NCI-H2107 (cell line): ENCODE measurements around the gene DNAJC5.

Experiments
- DNase-seq: peaks from one replicate; lab custom pipeline; 2025; lab: John Stamatoyannopoulos, UW

Gene DNAJC5

GRCh38 chr20:63941282-63942081 is 46.6 kb downstream of the DNAJC5 start:
- no peak for DNase-seq

- DNase-seq = no peak
Observed at GRCh38 chr20:63942250-63942951, 47.5 kb downstream of the DNAJC5 start.

GRCh38 chr20:63942969-63943807 is 48.3 kb downstream of the DNAJC5 start:
- no peak for DNase-seq

GRCh38 chr20:63943808-63944077 is 48.8 kb downstream of the DNAJC5 start:
- no peak for DNase-seq

- no peak for DNase-seq
Observed at GRCh38 chr20:63944078-63944941, 49.4 kb downstream of the DNAJC5 start.

- no peak for DNase-seq
Observed at GRCh38 chr20:63945031-63945658, 50.2 kb downstream of the DNAJC5 start.

GRCh38 chr20:63945921-63946920 is 51.3 kb downstream of the DNAJC5 start:
- no peak for DNase-seq

- DNase-seq = no peak
Observed at GRCh38 chr20:63946986-63947637, 52.2 kb downstream of the DNAJC5 start.

- DNase-seq = no peak
Observed at GRCh38 chr20:63947638-63948456, 52.9 kb downstream of the DNAJC5 start.

GRCh38 chr20:63950701-63951397 is 55.9 kb downstream of the DNAJC5 start:
- no peak for DNase-seq

- no peak for DNase-seq
Observed at GRCh38 chr20:63951398-63952209, 56.7 kb downstream of the DNAJC5 start.

GRCh38 chr20:63952210-63952535 is 57.2 kb downstream of the DNAJC5 start:
- no peak for DNase-seq

- no peak for DNase-seq
Observed at GRCh38 chr20:63952769-63953168, 57.8 kb downstream of the DNAJC5 start.

- DNase-seq = no peak
Observed at GRCh38 chr20:63953764-63954429, 59.0 kb downstream of the DNAJC5 start.

GRCh38 chr20:63955281-63955826 is 60.4 kb downstream of the DNAJC5 start:
- DNase-seq = no peak
